HUES64 (cell line): ENCODE results near the gene ACP4.

Experiments used
- H3K27ac ChIP-seq: 2 replicates; pipeline ENCODE4 v1.7.0; 2013; ENCODE audit warnings: low read depth, low read length, inconsistent platforms
- H3K27me3 ChIP-seq: 2 replicates; pipeline ENCODE4 v1.6.1; 2013; ENCODE audit warnings: mild to moderate bottlenecking, low read length; ENCODE audit not compliant: insufficient read depth
- H3K36me3 ChIP-seq: 2 replicates; pipeline ENCODE4 v1.6.1; 2013; ENCODE audit warnings: mild to moderate bottlenecking, low read length; ENCODE audit not compliant: insufficient read depth
- H3K4me1 ChIP-seq: 2 replicates; pipeline ENCODE4 v1.6.1; 2013; ENCODE audit warnings: mild to moderate bottlenecking, low read length, moderate library complexity; ENCODE audit not compliant: insufficient read depth
- H3K4me3 ChIP-seq: 2 replicates; pipeline ENCODE4 v1.5.1; 2013; ENCODE audit warnings: mild to moderate bottlenecking, low read length, moderate library complexity
- H3K9ac ChIP-seq: 2 replicates; pipeline ENCODE4 v1.6.1; 2013; ENCODE audit warnings: mild to moderate bottlenecking, low read depth, low read length
- H3K9me3 ChIP-seq: 2 replicates; pipeline ENCODE4 v1.6.1; 2013; ENCODE audit warnings: low read depth, low read length; ENCODE audit not compliant: insufficient read depth
- WGBS: fragments of 150-250, 120-280 bp; methylation state at CpG from one replicate; pipeline ENCODE4 v1.1.7; 2013; ENCODE audit warnings: missing lambda C conversion rate; 5-methylcytosine and 5-hydroxymethylcytosine counted together

Gene ACP4

DNA sequence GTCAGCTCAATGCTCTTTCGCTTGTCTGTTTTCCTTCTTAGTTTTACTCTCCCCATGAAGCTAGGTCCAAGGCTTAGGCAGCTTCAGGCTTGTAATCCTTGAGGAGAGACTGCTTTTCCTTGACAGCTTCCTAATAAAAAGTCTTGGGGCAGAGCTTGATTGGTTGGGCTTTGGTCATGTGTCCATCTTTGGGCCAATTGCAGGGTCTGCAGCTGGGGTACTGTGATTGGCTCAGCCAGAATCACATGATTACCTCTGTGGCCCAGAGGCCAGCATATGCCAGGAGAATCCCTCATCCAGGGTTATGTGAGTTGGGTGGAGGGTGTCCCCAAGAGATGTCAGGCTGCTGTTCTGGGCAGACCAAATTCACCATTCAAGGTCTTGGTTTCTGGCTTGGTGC is 25.2 kb downstream of the ACP4 start:
- WGBS: 91% methylated on average over 1 of the region's 1 CpG

DNA sequence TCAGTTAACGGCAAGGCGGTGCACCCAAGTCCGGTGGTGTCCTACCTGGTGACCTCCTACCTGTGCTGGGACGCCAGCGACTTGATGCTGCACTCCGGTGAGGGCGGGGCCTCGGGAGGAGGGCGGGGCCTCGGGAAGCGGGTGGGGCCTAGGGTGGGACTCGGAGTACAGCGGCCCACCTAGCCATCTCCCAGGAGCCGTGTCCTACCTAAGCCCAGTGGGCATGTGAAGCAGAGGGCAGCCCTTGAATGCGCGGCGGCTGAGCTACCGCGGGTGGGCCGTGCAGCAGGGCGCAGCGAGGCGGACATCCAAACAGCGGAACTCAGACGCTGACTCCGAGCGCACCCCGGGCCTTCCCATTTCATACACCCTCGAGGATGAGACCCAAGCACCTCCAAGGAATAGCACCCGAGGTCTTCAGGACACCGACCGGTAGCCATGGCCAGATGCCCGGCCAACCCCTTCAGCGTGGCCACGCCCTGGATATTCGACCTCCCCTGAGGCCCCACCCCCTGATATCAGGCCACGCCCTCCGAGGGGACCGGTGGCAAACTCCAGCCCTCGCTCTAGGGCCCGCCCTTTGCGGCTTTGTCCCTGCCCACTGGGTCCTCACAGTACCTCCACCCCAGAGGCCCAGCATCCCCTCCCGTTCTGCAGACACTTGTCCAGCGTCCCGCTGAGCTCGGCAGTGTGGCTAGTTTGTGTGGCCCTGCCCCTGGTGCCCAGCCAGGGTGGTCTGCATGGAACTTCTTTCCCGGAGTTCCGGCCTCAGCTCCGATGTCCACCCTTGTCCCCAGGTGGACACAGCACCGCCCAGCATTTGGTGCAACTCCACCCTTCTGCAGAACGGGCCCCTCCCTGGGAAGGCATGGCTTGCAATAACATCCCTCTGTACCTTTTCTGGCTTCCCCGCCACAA is 28.0 kb downstream of the ACP4 start:
- H3K9ac ChIP-seq: peak overlapping the region; percentile 34; the same call in 1 of the 2 replicates
- H3K4me3 ChIP-seq: peak overlapping the region; percentile 67
- H3K36me3 ChIP-seq: no peaks in the 10 kb centered on the region
- H3K9me3 ChIP-seq: no peaks in the 10 kb centered on the region
- peaks cover 55% of the 10 kb centered on the region for H3K27me3 ChIP-seq
- no peaks in the 10 kb centered on the region for H3K4me1 ChIP-seq
- no peak overlapping the region; the same call in 1 of the 2 replicates for H3K27ac ChIP-seq
- WGBS: 46% methylated on average over 52 of the region's 52 CpGs

More for the DNA sequence above, 25.2 kb downstream of the ACP4 start:
- H3K9me3 ChIP-seq: no peaks in the 10 kb centered on the region
- no peaks in the 10 kb centered on the region for H3K4me1 ChIP-seq
- H3K36me3 ChIP-seq: no peaks in the 10 kb centered on the region
- H3K27me3 ChIP-seq: peaks cover 39% of the 10 kb centered on the region
- no peak overlapping the region for H3K27ac ChIP-seq
- H3K9ac ChIP-seq: no peak overlapping the region
- H3K4me3 ChIP-seq: no peak overlapping the region

DNA sequence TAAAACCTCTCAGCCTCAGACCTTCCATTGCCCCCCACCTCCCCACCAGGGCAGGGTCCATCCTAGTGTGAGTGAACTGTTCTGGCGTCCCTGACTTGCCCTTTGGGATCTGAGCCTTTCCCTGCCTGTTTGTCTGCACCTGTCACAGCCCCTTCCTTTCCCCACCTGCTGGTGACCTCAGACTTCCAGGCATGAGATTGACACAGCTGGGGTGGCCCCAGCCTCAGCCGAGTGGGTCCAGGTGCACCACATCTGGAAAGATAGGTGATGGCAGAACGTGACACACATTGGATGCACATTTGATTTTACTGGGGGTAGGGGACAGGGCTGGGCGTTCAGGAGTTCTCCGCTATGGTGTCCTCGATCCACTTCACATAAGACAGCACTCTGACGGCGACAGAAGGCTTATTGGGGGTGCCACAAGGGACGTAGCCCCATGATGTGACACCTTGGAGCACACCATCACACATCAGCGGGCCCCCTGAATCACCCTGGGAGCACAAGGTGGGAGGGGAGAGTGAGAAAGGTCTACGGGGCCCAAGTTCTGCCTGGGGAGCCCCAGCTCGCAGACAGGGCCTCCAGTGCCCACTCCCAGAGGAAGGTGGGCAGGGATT is 28.8 kb downstream of the ACP4 start:
- Histone ChIP-seq H3K9me3 (no peaks in the 10 kb centered on the region), H3K36me3 (no peaks in the 10 kb centered on the region), H3K4me1 (no peaks in the 10 kb centered on the region), H3K9ac (no peak overlapping the region), H3K27ac (no peak overlapping the region), H3K27me3 (peaks cover 55% of the 10 kb centered on the region), H3K4me3 (peak overlapping the region; percentile 67; the same call in 1 of the 2 replicates)
- 80% methylated on average over 12 of the region's 12 CpGs for WGBS

DNA sequence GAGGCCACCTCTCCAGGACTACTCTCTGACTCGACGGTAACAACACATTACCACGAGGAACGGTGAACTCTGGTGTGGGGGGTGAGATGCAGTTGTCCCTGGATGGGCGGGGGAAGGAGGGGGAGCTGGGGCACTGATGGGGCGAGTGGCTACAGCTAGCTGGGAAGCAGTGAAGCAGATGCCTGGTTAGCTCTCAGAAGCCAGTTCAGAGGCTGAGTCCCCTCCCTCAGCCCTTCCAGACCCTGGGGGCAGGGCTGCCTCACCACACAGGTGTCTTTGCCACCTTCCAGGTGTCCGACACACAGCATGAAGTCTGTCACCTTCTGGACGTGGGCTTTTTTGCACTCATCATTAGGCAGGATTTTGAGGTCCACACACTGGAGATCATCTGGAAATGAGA is 29.4 kb downstream of the ACP4 start:
- H3K27me3 ChIP-seq: peaks cover 59% of the 10 kb centered on the region
- H3K9me3 ChIP-seq: no peaks in the 10 kb centered on the region
- no peaks in the 10 kb centered on the region for H3K4me1 ChIP-seq
- 77% methylated on average over 8 of the region's 8 CpGs for whole genome bisulfite sequencing
- H3K27ac ChIP-seq: no peak overlapping the region
- no peaks in the 10 kb centered on the region for H3K36me3 ChIP-seq
- H3K4me3 ChIP-seq: peak overlapping the region; percentile 4; the same call in 1 of the 2 replicates
- H3K9ac ChIP-seq: no peak overlapping the region

DNA sequence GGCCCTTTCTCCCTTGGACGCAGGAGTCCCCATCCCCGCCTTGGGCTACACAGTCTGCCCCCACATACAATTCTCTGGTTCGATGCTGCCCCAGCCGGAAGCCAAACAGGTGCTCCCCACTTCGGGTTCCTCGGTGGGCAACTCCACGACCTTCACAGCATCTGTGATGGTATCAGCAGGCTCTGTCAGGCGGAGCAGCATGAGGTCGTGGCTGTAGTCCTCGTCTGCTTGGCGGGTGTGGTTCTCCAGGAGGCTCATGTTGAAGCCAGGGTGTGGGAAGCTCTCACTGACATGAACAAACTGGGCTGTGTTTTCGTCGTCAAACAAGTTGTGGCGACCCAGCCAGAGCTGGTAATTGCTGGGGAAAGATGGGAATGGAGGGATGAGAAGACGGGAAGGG is 29.9 kb downstream of the ACP4 start:
- Histone ChIP-seq H3K4me1 (no peaks in the 10 kb centered on the region), H3K27ac (no peak overlapping the region), H3K4me3 (peak overlapping the region; percentile 4; the same call in 1 of the 2 replicates), H3K9ac (no peak overlapping the region), H3K36me3 (no peaks in the 10 kb centered on the region), H3K9me3 (no peaks in the 10 kb centered on the region), H3K27me3 (peaks cover 59% of the 10 kb centered on the region)
- WGBS: 39% methylated on average over 15 of the region's 15 CpGs

DNA sequence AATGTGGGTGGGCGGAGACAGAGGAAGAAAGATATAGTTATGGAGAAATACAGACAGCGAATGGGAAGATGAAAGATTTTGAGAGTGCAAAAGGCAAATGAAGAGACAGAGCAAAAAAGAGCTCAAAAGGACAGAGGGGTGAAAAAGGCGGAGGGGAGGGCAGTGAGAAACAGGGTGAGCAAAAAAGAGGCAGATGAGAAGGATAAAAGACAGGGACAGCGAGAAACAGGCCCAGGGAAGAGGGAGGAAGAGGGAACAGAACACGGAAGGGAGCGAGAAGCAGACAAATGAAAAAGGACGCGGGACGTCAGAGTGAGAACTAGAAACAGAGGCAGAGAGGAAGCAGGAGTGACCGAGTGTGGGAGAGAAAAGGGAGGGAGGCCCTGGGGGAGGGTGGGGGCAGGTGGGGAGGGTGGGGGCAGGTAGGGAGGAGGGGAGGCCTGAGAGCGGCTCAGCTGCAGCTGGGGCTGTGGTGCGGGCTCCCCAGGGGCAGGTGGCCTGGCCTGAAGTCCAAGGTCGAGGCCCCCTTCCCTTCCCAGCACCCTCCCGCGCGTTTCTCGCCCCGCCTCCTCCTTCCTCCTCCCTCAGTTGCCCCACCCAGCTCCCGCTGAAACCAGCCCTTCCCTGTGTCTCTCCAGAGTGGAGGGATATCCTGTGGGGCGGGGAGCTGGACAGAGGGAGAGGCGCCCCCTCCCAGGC is 30.5 kb downstream of the ACP4 start:
- Histone ChIP-seq H3K36me3 (no peaks in the 10 kb centered on the region), H3K9me3 (no peaks in the 10 kb centered on the region), H3K27ac (no peak overlapping the region), H3K27me3 (peaks cover 59% of the 10 kb centered on the region), H3K9ac (no peak overlapping the region), H3K4me1 (no peaks in the 10 kb centered on the region), H3K4me3 (peak overlapping the region; percentile 45)
- 25% methylated on average over 19 of the region's 21 CpGs for WGBS

DNA sequence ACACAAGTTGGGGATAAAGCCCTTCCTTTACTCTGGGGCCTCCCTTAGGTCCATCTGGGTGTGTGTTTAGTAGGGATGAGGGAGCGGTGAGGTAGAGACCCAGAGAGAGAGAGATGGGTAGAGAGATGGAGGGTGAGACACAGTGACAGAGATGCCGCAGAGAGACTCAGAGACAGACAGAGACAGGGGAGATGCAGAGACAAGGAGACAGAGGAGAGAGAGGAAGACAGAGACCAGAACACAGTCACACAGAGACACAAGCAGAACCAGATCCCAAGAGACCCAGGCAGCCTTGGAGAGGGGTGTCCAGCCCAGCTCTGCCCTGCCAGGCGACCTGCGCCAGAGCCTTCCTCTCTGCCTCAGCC is 31.0 kb downstream of the ACP4 start:
- Histone ChIP-seq H3K9ac (no peak overlapping the region), H3K4me3 (peak overlapping the region; percentile 24), H3K9me3 (no peaks in the 10 kb centered on the region), H3K27ac (no peak overlapping the region), H3K27me3 (peaks cover 62% of the 10 kb centered on the region), H3K36me3 (no peaks in the 10 kb centered on the region), H3K4me1 (no peaks in the 10 kb centered on the region)
- 82% methylated on average over 4 of the region's 4 CpGs for WGBS

DNA sequence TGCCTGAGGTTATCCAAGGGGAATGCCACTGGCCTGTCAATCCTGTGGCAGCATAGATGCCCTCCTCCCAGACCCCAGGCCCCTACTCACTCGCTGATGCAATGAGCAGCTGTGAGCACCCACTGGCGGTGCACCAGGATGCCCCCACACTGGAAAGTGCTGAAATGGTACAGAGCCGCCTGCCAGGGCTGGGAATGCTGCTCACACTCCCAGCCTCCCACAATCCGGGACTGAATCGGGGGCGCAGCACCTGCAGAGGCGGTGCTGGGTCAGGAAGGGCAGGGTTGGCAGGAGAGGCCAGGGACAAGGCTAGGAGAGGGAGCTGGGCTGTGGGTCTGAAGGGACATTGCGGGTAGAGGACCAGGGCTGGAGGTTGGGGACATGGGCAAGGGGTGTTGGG is 31.4 kb downstream of the ACP4 start:
- WGBS: 87% methylated on average over 8 of the region's 8 CpGs
- no peaks in the 10 kb centered on the region for H3K4me1 ChIP-seq

DNA sequence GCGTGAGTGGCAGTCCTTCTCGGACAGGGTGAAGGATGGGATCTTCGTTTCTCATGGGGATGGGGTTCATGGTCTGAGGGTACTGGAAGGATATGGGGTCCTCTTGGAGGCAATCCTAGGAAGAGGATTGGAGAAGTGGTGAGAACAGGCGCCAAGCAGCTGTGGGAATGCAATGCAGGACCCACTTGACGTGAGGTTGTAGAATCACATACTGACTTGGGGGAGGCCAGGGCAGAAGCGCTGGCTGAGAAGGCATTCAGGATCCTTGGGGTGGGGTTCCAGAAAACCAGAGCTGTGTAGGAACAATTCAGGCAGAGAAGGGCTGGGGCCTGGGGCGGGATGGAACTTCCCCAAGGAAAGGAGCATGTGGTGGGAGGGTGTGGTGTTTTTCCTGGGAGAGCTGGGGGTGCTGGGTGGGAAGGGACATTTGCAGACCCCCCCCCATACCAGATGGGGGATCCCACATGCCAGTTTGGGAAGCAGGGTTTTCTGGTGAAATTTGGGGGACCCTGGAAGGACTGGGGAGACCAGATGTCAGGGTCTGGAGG is 32.5 kb downstream of the ACP4 start:
- no peak overlapping the region for H3K9ac ChIP-seq
- 81% methylated on average over 7 of the region's 7 CpGs for WGBS

More for the DNA sequence above, 31.4 kb downstream of the ACP4 start:
- Histone ChIP-seq H3K9me3 (no peaks in the 10 kb centered on the region), H3K27ac (no peak overlapping the region), H3K9ac (no peak overlapping the region), H3K36me3 (no peaks in the 10 kb centered on the region), H3K27me3 (peaks cover 58% of the 10 kb centered on the region), H3K4me3 (no peak overlapping the region)

DNA sequence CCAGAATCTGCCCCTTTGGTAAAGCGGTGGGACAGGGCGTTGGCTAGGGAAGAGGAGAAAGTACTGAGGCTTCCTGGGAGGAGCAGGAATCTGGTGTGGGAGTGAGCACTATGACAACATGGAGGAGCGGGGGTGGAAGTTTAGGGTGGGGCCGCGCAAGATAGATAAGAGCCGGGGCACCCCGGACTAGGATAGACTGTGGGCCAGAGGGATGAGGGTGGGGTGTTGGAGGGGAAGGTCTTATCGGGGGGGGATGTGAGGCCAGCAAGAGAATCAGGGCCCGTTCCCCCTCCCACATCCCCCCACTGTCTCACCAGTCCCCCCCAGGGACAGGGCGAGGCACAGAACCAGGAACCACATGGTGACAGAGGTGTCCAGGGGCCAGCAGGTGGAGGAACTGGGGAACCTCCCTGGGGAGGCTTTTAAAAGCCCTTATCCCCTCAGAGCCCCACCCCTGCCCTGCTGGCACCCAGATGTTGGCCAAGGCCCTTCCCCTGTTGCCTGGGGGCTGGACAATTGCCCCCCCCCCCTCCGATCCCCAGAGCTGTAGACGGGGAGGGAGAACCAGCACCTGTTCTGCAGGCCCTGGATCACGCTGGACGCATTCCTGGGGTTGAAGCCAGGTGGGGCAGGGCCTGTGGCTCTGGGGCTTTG is 33.3 kb downstream of the ACP4 start, which contains the start of gene KLK1:
Gene KLK1 (minus strand): TSS at position 399 of the 654 bp plus-strand sequence. CDS start 39 bp downstream, at position 360.
- H3K4me1 ChIP-seq: no peaks in the 10 kb centered on the region
- H3K27ac ChIP-seq: no peak within 1 kb of the TSS
- H3K4me3 ChIP-seq: no peak within 1 kb of the TSS
- H3K9ac ChIP-seq: no peak within 1 kb of the TSS
- H3K27me3 ChIP-seq: peaks cover 52% of the 10 kb centered on the region
- WGBS: 85% methylated on average over 13 of the region's 14 CpGs
- H3K36me3 ChIP-seq: no peaks in the 10 kb centered on the region
- no peaks in the 10 kb centered on the region for H3K9me3 ChIP-seq

More for the DNA sequence above, 32.5 kb downstream of the ACP4 start:
- no peaks in the 10 kb centered on the region for H3K9me3 ChIP-seq
- peaks cover 53% of the 10 kb centered on the region for H3K27me3 ChIP-seq
- H3K4me3 ChIP-seq: no peak overlapping the region
- H3K36me3 ChIP-seq: no peaks in the 10 kb centered on the region
- no peaks in the 10 kb centered on the region for H3K4me1 ChIP-seq
- no peak overlapping the region for H3K27ac ChIP-seq
